Glomerular endothelial cell (primary cell): ENCODE measurements around the gene CCDC51. TPM values are rescaled to one million over a fixed set of nuclear protein-coding genes. Genes with fewer than 3 reads are reported as not detected.

Experiments used
- DNase-seq: peaks from one replicate; pipeline ENCODE4 v3.0.0-alpha.2; 2011; ENCODE audit warnings: low read depth, low spot score; ENCODE audit errors: extremely low read depth
- total RNA-seq: library from RNA; depleted of rRNA; stranded (reverse); fragments of >200 nt; gene quantifications from 2 replicates; pipeline ENCODE4 v1.2.3, GENCODE V29; 2015

The CCDC51 gene
- total RNA-seq, 1 donor from 2014 or later: 12.7 TPM

DNA sequence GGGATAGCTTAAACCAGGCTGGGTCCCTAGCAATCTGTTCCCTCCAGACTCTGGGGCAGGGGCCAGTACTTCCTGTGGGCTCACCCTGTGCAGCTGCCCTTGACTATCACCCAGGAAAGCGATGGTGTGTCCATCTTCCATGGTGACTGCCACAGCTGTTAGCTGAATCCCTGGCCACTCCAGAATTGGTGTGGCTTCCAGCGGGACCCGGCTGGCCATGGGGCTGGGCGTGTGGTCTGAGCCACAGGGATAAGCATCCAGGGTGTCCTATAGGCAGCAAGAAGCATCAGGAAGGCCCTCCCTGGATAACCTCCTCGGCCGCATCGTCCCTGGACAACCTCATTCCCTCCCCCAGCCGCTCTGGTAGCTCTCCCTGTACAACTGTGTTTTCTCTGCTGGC lies 17.2 kb downstream of the CCDC51 start:
- no peak for DNase-seq

DNA sequence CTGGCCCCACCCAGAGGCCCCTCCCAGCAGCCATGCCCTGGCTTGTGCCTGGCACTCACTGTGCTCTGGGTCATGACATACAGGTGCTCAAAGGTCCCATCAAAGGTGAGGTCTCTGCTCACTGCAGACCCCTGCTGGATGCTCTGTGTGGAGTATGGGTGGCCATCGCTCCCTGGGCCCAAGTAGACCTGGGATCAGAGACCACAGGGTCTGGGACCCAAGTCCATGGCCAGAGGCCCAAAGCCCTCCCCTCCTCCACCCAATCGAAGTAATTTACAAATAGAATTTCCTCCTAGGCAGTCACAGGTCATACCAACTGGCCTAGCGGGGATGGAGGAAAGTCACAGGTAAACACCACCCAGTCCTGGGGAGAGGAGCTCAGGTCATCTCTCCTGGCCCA lies 17.6 kb downstream of the CCDC51 start:
- no peak for DNase-seq

DNA sequence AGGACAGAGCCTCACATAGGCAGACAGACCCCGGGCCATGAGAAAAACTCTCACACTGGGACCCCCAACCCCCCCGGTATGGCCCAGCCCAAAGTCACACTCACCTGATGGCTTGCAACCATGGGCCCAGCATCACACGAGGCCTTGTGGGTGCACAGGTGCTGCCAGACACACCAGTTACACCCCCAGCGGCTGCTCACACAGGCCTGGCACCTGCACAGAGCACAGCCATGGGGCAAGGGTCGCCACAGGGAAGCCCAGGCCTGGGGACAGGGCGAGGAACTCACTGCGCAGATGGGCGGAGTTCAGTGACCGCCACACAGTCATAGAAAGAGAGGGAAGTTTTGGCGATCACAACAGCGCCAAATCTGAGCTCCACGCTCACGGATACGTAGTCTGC lies 19.4 kb downstream of the CCDC51 start:
- no peak for DNase-seq

DNA sequence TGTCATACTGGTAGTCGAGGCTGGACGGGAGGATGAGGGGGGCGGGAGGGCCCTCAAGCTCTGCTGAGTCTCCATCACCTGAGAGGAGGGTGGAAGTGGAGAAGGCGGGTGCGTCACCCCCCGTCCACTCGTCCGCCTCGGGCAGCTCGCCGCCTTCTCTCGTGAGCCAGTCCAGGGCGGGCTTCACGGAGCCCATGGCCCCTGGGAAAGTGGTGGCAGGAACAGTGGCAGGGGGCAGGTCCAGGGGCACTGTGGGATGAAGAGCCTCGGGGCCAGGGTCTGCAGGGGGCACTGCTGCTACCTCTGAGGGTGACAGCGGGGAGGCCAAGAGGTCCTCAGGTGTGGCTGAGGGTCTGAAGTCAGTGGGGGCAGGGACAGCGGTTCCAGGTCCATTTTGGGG lies 20.3 kb downstream of the CCDC51 start:
- DNase-seq: no peak

DNA sequence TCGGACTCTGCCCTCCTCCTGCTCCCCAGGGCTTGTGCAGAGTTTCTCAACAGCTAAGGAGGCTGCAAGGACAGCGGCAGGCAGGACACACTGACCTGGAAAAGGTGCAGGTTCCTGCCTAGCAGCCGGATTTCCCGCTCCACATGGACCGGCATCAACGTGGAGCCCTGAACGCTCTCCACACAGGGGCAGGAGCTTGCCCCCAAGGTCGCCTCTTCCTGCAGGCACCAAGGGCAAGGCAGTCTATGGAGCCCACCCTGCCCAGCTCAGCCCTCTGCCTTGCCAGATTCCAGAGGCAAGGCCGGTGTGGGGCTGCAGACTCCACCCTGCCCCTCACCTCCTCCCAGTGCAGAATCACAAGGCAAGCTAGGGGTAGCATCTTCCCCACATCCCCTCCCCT lies 20.8 kb downstream of the CCDC51 start:
- no peak for DNase-seq

DNA sequence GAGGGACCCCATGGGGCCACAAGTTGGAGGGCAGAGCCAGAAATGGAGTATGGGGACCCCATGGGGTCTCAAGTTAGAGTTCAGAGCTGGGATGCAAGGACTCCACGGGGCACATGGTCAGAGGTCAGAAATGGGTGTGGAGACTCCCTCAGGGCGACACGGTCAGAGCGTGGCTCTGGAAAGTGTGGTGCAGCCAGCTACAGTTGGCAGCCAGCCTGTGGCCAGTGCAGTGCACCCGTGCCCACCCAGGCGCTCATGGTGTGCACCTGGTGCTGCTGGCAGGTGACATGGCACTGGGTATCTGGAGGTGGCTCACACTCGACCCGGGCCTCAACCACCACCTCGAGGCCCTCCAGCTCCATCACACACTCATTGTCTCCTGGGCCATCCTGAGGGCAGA lies 21.3 kb downstream of the CCDC51 start:
- DNase-seq: no peak

DNA sequence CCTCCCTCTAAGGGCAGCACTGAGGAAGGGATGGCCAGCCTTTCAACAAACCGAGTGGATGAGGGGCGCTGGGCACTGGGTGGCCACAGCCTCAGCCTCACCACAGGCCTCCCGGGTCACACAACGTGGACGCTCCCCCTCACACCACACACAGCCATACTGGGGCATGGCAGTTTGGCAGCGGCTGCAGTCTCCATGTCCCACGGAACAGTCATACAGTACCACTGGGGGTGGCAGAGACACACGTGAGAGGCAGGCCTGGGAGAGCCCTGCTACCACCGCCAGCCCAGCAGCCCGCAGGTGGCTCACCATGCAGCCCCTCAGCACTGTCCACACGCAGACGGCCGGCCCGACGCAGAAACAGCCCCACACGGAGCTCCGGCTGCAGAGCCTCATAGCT lies 21.8 kb downstream of the CCDC51 start:
- no peak for DNase-seq

DNA sequence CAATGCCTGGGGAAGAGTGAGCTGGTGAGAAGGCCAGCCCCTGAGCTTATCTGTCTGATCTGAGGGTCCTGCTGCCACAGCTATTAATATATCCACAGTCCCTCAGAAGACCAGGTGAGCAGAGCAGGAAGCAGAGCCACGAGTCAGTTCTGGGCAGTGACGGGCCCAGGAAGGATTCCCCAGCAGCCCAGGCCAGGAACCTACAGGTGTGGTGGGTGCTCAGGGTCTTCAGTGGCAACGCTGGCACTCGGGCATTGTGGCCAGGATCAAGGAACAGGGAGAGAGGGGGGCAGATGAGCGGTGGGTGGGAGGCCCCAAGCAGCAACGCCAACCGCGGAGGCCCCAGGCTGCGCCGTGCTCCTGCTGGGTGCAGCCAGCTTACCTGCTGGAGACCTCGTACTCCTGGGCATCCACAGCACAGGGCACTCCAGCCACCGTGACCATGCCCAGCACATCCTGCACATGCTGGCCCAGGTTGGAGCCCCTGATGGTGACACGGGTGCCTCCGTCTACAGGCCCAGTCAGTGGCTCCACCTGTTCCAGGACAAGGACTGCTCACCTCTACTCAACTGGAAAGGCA lies 22.3 kb downstream of the CCDC51 start:
- no peak for DNase-seq

DNA sequence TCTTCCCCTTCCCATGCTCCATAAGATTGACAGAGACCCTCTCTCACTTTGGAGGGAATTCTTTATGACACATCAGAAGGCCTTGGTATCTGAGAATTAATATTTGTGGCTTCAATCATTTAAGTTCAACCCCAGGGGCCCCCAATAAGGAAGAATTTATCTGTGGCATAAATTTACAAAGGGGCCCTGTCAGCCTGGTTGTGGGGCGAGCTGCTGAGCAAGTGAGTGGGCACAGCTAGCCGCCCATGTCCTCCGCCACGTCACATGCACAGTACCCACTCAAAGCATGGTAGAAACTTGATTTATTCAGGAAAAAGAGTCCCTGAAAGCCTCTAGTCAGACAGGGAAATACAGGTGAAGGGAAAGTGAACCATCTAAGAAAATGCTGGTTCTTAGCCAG lies 23.4 kb downstream of the CCDC51 start:
- DNase-seq: no peak

DNA sequence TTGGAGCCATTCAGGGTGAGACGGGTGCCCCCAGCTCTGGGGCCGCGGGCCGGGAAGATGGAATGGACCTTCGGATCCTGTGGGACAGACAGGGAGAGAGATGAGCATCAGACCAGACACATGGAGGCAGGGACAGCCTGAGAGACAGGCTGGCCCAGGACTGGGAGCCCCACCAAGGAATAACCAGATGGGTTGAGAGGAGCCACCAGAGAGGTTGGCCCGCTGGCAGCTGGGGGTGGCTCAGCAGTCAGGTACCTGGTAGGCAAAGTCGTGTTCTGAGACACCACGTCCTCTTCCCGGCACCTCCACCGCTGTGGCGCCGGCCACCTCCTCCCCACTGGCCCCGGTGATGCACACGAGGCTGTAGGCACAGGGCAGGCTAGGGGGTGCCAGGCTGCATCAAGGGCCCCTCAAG lies 23.8 kb downstream of the CCDC51 start:
- no peak for DNase-seq

DNA sequence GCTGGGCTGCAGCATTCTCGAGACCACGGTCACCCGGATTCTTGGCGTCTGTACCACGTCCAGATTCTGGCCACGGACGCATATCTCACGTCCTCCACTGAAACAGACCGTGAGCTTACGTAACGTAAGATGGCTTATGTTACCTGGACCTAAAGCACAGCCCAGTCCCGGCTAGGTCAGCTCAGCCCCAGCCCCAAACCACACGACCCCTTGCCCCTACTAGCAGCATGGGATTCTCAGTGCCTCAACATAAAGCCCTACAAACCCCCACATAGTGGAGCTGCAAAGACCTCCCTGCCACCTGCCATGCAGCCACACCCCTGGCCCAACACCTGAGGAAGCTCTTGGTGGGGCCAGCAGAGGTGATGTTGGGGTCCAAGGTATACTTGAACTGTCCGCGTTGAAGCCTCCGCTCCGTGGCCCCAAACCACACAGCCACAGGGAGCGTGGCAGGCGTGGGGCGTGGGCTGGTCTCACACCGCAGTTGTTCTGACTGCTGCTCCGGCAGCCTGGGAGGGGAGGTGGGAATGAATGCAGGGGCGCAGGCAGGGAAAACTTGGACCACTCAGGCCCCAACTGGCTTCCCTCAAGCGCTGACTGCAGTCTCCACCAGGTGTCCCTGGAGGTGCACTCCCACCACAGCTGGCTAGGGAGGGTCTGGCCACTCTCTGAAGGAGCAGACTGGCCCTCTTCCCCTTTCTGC lies 24.5 kb downstream of the CCDC51 start:
- no peak for DNase-seq

DNA sequence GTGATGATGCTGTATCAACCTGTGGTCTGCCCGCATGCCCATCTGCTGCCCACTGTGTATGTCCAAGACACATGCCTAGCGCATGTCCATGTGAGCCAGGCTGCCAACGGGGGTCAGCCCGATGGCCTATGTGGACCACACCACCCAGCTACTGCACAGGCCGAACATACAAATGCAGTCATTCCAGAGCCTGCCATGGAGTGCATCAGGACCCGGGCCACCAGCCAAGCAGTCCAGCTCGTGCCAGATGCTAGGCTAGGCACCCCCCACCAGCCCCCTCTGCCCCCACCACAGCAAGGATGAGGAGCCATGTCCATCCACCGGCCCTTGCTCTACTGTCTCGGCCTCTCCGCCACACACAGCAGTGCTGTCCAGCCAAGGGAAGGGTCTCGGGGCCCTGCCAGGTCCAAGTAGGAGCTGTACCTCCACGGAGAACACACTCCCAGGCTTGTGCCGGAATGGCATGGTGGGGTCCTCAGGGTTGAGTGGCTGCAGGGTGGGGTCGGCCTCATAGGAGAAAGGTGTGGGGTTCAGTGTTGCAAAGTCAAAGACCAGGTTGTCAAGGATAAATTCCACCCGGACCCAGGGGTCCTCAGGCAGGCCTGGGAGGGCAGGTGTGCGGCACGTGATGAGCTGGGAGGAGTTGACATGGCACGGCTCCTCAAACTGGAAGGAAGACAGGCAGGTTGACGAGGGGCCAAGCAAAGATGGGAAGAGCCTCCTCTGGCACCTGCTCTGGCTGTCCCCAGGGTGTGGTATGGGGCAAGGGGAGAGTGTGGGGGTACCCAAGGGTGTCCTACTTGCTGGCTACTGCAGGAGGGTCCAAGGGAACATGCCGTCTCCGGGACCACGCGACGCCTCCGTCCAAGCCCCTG lies 25.3 kb downstream of the CCDC51 start:
- DNase-seq: no peak

DNA sequence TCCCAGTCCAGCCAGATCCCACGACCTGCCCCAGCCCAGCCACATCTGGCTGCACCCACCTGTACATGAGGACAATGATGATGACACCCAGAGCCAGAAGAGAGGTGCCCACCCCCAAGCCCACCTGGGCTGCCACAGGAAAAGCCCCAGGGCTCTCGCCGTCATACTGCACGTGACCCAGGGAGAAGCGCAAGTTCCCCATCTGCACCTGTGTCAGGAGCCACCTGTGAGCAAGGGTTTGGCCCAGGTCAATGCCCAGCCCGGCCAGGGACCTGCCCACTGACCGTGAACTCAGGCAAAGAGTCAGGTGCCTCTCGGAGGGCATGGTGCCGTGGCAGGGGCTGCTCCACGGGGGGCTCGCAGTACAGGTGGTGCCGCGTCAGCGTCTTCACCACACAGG lies 26.3 kb downstream of the CCDC51 start:
- DNase-seq: no peak

DNA sequence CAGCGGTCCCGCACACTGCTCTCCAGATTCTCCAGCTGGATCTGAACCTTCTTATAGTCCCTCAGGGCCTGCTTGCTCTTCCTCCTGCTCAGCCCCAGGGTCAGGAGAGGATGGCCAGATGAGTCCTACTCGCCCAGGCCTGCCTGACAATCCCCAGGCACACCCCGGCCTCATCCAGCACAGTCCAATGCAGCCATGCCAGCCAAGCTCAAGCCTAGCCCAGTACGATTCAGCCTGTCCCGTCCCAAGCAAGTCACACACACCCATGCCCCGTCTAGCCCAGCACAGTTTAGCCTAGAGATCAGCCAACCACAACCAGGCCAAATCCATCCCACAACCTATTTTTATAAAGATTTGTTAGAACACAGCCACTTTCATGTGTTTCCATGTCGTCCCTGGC lies 26.8 kb downstream of the CCDC51 start:
- DNase-seq: no peak

DNA sequence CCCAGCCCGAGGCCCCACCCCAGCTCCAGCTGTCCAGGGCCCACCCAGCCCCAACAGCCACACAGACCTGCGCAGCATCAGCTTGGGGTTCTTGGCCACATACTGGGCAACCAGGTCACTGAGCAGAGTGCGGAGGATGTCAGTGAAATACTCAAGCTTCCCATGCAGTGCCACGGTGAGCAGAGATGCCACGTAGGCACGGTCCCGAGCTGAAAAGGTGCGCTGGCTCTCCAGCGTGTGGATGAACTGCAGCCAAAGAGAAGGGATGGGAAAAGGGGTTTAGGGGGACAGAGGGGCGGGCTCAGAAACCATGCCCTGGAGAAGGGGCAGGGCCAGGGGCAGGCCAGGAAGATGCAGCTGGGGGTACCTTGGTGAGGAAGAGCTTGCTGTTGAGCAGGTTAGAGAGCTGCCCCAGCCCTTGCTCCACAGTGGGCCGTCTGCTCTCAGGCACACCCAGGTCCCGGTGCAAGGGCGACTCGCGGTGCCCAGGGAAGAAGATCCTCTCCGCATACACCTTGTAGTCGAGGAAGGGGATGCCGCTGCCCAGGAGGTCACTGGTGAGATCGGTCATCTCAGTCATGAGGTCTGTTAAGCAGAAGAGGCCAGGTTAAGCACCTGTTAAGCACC lies 27.4 kb downstream of the CCDC51 start:
- no peak for DNase-seq

DNA sequence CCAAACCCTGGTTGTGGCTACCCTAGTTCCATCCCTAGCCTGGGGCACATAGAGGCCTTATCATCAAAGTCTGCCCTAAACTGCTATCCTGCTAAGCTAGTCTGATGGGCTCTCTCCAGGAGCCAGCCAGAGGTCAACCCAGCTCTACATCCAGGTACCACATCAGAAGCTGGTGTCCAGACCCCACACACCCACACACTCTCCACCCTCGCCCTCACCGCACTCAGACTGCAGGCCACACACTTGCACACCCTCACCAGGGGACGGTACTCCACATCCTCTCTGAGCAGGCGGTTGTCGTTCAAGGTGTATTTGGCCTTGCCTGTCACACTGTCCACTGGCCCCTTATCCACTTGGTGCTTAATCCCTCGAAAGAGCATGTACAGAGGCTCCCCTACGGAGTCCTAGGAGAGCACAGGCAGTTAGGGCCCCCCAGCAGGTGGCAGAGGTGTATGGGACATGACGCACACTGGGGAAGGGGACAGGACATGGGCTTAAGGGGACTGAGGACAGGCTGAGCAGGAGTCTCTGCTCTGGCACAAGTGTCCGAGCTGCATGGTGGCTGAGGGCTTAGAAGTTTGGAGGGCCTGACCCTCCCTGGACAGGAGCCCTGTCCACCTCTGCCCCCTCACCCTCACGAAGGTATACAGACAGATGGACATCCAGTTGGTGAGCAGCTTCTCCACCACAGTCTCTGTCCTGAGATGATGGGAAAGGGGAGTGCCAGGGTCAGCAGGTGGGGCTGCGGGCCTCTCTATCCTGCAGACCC lies 28.1 kb downstream of the CCDC51 start:
- DNase-seq: no peak

DNA sequence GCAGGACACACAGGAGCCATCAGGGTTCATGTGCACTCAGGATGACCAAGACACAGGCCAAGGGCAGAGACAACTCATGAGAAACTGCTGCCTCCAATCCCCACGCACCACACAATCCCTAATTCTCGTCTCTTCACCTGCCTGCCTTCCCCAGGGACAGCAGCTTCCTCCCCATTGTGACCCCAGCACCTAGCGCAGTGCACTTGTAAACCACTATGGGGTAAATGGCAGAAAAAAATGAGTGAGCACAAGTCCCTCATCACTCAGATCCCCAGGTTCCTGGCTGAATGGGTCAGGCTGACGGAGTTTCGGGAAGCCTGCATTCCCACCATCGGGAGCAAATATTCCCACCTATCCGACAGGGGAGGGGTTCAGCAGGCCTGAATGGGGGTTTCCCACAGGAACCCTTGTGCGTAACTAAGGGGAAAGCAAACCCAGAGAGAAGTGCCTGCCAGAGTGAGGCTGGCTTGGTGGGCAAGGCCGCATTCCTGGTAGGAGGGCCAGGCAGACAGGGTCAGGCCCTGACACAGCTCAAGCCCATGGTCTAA lies 28.8 kb downstream of the CCDC51 start:
- DNase-seq: no peak

DNA sequence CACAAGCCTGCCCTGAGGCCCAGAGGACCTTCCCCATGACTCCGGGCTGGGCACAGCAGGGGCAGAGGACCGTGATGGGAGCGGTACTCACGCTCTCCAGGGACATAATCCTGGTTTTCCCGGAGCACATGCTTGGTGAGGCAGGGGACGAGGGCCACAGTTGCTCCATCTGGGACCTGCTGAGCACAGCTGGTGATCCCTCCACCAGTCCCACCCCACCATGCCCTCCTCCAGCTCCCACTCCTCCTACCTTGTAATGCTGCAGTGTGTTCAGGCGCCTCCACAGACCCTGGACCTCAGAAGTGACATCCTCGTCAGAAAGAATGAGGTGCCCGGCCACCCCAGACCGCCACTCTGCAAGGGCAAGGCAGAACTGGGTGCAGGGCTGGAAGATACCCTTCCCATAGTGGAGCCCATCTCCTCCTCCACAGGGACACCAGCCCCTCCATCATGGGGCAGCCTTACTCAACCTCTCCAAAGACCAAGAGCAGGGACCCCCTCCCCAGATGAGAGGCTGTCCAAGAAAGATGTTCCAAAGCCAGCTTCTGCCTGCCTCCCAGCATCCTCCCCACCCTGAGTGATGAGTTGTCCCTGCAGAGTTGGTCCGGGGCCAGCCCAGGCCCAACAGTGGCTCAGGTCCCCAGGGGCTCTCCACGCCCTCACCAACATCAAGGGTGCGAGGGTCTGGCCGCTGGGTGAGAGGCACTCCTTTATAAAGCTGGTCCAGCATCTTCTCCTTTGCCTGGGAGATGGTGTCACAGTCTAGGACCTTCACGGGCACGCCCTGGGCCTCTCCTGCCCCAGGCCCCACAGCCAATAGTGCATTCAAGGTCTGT lies 29.5 kb downstream of the CCDC51 start:
- DNase-seq: no peak
